NCI-H1092 (cell line): ENCODE measurements around the gene MYF6.
"Not testable (repeated sequence)": the region's sequence is repeated elsewhere in the genome, so short reads cannot be mapped to it uniquely, and the experiment has no call there.

ENCODE experiments used
- DNase-seq: peaks from one replicate; lab custom pipeline; 2025; lab: John Stamatoyannopoulos, UW

Gene MYF6

DNA sequence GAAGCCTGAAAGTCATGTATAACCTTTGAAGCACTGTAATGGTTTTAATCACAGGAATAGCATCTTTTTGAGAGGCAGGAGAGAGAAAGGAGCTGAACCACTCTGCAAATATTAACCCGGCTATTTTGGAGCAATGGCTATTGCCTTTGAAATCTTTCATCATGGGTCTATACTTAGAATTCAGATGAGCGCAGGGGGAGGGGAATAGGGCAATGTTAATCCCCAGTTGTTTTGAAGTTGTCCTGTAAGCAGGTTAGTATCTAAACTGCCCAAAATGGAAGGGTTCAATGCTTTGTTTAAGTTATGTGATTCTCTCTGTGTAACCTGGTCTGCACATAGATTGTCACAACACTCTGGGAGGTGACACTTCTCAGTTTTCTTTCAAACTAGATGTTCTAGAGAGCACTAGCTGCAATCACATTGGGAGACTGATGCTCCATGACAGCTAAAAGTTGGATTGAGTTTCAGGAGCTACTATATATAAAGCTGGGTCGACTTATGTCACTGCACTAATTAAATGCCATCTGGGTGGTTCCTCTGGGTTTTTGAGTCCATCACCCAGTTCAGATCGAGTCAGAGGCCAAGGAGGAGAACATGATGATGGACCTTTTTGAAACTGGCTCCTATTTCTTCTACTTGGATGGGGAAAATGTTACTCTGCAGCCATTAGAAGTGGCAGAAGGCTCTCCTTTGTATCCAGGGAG lies at the start of gene MYF6:
MYF6 (plus strand) TSS at position 509 of the 704 bp plus-strand sequence; CDS start at position 595, 86 bp downstream.
- no peak for DNase-seq

DNA sequence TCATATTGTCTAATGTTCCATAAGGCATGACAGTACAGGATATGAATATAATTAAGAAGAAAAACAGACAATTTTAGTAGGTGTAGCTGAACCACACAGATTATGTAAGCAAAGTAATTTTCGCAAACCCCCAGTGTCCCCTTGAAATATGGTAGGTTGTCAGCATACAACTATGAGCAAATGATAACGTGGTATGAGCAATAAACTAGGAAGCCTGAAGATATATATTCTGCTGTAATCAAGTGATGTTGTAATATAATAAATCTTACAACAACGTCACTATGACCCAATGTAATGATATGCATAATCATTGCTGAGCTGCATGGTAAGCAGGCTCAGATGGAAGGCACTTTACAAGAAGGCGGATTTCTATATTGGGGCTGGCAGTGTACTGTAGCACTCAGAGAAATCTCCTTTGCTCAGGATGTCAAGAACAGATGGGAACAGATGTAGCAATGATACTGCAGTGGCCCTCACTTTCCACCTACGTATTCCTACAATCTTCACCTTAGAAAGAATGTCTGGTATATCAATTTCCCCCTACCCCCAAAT lies 47.8 kb upstream of the MYF6 start:
- DNase-seq: no peak

DNA sequence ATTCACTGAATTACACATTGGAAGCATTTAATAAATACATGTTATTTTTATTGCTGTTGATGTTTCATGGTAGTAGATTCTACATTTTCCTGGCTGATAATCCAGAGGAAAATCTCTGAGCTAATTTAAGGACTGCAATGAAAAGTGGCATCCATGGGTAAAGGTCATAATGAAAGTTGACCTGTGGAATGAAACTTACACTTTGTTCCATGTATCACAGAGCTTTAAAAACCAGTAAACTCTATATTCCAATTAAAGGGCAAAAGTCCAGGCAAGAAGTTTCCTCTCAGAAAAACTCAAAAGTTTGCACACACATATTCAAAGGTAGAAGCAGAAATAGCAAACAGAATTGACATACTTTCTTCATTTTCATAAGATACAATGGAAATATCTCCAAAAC lies 44.8 kb upstream of the MYF6 start:
- DNase-seq: no peak

DNA sequence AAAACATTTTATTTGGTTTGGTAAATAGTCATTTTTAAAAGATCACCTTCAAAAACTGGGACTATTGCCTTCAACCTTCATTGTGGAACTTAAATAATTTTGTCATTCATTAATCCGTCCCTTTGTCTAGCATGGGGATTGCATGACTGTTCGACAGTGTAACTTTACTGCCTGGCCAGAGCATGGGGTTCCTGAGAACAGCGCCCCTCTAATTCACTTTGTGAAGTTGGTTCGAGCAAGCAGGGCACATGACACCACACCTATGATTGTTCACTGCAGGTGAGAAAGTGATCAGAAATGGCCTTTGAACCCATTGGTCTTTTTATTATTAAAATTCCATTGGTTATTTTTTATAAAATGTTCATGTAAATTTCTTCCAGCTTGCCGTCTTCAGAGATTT lies 37.2 kb upstream of the MYF6 start:
- DNase-seq: no peak

DNA sequence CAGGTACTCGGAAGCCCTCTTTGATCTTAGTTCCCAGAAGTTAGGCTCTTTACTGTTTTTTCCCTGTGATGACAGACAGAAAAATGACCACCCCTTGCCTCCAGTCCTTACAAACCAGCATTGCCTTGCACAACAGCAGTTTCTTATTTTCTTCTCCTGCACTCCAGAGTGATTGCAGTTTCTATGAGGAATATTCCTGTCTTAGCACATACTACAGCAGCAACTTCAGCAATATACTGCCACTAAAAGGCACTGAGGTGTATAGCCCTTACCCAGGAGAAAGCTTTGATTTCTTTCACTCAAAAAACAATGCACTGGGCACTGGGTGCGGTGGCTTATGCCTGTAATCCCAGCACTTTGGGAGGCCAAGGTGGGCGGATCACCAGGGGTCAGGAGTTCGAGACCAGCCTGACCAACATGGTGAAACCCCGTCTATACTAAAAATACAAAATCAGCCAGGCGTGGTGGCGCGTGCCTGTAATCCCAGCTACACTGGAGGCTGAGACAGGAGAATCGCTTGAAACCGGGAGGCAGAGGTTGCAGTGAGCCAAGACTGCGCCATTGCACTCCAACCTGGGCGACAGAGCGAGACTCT lies 31.3 kb upstream of the MYF6 start:
- not testable (repeated sequence) for DNase-seq

DNA sequence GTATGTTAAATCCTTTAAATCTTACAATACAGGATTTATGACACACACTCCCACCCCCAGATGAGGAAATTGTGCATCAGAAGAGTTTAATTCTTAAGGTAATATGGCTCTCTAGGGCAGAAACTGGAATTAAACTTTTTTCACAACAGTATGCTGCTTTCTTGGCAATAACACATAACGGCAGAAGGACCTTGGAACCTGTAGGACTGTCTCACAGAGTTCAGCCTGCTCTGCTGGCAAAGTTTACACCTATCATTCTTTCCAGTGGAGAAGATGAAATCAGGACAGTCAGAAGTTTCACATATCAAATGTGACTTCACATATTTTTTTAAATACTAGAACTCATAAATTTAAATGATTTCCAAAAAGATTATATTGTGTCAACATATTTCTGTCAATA lies 30.6 kb upstream of the MYF6 start:
- DNase-seq: no peak

DNA sequence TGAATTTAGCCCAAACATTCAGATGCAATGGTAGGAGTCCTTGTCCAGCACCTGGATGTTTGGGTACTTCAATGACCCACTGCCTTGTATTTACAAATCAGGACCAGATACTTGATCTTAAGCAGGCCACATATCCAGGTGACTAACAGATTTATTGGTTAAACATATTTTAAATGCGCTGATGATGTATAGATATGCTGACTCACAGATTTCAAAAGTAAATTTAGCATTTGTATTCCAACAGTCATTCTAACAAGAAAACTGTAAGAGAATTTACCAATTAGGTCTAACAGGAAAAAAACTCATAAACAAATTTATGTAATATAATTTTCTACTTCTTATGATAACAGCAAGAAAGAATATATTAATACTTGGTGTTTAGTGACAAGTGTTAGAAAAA lies 29.4 kb upstream of the MYF6 start:
- no peak for DNase-seq

DNA sequence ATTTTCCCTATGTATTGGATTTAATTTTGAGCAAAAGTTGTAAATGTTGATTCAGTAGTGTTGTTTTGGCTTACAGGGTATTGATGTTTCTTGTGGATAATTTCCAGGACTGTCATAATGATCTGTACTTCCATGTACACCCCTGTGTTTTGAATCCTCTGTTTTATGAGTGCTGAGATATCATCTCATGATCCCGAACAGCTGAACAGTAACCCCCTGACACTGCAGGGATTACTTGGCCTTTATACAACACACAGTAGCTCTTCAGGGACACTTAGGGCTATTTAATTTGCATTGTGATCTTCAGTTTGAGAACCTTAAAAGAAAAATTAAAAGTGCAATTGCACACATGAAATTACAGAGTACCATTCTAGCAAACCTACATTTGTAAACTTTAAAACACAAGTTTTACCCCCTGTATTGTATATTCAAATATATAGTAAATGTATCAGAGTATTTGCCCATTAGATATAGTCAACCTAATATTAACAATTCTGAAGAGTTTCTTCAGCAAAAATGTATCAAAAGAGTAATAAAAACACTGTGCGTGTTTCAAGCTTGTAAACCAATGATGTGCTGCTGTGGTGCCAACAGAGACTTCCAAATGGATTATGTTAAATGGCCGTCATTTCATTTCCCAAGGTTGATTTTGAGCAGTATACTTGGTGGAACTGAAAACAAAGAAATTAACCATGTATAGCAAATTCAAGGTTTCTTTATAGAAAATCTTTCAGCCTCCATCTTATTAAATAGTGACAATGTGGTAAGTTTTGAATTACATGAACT lies 27.9 kb upstream of the MYF6 start:
- DNase-seq: no peak

DNA sequence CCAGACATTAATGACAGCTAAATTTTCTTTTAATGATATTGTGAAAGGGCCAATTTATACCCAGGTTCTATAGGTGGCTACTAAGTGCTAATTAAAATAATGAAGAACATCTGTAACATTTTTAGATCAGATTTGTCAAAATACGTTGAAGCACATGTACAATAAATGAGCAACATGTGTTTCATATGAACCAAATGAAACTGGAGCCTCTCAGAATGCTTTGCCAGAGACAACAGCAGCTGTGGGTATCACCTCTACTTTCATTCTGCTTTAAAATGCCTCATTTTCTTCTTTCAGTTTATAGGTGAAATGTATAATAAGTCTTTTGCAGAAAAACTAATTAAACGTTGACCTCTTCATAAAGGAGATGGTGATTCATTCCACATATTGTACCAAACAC lies 26.1 kb upstream of the MYF6 start:
- no peak for DNase-seq

DNA sequence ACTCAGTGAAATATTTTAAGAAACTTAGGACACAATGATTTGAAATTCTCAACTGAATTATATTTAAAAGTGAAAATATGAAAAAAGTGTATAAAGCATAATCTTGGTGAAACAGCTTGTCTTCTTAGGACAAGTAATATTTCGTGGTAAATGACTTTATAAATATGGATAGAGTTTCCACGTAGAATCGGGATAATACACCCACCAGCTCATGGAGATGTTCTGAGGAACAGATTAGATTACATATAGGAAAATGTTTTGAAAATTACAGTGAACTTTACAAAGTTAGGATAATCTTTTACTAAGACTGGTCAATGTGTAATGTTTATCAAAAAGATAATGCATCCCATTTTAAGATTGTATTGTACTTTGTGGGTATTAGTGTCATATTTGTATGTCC lies 25.6 kb upstream of the MYF6 start:
- no peak for DNase-seq

DNA sequence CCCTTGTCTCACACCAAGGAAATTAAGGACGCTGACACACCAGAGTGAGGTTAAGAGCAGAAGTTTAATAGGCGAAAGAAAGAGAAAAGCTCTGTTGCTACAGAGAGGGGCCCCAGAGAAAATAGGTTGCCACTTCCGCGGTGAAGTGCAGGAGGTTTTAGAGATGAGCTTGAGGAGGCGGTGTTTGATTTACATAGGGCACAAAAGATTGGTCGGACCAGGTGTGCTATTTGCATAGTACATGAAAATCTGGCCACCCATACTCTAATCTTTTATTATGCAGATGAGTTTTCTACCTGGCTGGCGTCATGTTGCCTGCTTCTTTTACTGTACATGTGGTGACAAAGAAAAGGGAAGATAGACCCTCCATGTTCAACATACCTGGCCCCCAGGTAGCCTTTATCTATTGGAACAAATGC lies 23.3 kb upstream of the MYF6 start:
- no peak for DNase-seq

DNA sequence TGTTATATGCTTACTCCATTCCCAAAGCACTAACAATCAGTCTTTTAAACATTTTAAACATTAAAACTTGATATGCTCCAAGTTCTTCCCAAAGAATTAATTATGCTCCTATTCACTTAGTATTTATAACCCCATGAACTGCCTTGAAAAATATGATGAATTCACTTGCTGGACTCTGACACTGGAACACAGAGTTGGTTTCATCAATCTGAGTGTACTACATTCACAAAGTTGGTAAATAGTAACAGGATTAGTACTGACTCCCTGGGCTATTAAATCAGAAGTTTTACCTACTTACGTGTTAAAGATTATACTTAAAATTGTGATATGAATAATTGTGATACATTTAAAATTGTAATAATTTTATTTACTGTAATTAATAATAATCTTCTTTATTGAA lies 17.3 kb upstream of the MYF6 start:
- DNase-seq: no peak

DNA sequence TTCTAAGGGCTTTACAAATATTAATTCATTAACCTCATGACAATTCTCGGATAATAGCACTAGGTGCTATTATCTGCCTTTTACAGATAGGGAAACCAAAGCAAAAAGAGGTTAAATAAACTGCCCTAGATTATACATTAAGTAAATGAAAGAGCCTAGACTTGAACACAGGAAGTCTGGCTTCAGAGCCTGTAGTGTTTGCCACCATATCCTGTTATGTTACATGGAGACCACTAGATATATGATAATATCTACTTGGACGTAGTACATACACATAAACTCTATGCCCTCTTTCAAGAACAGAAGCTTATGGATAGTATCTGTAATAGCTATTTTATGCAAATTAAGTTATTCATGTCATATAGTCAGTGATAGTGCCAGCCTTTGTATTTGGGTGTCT lies 16.9 kb upstream of the MYF6 start:
- DNase-seq: no peak

DNA sequence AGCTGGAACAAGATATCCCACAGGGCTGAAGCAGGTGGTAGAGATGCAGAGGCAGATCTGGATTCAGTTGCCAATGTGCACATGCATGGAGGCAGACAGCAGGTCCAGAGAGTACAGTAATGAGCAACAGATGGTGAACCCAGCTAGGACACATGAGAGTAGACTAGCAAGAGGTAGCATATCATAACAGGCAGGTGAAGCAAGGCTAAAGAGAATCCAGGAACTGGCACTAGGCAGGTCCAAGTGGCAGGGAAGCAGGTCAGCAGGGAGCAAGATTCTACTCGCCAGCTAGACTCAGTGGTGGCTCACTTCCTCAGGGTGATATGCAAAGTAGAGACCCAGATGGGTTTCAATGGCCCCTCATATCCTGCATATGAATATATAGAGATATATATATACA lies 15.3 kb upstream of the MYF6 start:
- DNase-seq: no peak

DNA sequence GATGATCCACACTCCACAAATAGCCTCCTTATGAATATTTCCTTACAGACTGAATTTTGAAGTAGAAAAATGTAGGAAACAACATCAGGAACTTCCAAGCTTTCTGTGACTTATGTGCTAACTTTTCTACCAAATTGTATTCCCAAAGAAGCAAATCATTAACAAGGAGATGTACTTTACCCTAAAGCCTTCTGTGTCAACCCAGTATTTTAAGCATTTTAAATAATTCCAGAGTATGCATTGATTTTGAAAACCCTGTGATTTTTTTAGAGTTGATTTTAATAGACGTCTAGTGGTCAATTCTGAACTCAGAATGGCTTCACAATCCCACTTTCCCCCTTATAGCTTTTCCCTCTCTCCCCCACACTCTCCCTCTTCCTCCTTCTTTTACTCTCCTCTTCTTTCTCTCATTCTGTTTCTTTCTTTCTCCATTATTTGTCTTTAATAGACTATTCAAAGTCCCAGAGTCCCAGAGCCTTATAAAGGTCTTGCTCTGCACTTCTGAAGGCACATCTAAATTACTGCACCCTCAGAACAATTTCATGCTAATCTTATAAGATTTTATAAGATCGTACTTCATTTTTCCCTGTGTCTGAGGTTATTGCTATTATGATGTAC lies 10.1 kb upstream of the MYF6 start:
- no peak for DNase-seq

DNA sequence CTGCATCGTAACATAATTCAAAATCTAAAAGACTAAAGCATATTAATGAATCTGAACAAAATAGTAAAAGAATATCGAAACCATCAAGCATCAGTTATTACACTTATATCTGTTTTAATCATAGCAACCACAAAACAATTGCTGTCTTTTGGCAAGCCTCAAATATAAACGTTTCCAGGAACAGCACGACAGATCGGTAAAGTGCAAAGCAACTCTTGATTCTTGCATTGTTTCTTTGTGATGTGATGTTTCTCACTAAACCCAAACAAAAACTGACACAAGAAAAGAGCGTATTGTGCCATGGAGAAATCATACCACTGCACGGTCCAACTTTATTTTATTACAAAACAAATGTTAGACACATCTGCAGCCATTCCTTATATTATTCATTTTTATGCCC lies 9.2 kb upstream of the MYF6 start:
- DNase-seq: no peak

DNA sequence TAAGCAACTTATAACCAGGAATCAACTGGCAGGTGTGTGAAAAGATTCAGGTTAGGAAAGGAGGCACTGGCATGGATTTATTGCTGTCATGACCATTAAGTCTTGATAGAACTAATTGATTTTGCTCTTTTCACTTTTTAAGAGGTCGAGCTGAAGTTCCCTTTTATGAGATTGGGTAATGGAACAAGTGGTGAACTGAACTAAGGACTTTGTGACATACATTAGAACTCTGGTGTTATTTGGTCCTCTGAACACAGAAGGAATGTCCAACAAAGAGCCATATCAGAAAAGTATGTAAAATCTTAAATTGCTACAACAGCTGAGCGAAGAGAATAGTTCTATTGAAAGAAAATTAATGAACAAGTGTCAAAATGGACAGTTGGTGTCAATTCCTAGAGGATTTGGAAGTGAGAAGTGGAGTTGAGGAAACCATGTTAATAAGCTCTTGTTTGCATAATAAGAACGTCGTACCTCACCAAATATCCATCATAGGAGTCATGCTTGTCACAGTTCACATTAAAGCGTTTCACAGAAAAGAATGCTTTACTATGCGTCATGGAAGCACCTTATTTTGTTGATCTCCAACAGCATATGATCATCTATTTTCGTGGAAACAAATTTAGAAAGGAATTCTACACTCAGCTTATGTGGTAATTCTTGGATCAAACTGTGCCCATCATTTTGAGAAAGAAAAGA lies 8.4 kb upstream of the MYF6 start:
- DNase-seq: no peak

DNA sequence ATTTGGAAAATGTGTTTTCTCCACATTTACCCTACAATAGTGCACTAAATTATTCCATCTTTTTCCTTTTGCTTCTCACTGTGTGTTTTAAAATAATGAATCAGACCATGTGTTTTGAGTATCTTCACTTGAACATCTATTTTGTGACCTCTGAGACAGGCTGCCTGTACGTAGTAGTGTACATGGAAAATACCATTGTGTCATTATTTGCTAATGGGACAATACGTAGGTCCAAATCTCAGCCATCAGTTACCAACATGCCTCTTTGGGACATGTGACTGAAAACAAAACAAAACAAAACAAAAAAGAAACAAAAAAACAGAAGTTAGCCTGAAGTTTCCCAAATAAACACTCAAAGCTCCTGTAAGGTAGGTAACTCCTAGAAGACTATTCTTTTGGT lies 7.1 kb upstream of the MYF6 start:
- no peak for DNase-seq

DNA sequence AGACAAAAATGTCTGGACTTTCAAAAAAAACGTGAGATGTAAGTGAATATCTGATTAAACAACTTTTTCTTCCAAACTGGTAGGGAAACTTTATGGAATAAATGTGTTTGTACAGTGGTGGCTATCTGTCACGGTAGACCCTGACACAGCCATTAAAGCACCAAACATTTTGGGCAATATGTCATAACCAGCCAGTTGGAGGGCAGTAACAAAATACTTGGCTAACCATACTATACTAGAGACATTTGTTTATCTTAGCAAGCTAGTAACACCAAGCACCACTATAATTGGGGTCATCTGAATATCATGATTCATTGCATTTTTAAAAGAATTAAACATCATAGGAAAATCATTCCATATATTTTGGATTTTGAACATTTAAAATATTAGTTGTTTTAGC lies 6.0 kb upstream of the MYF6 start:
- DNase-seq: no peak

DNA sequence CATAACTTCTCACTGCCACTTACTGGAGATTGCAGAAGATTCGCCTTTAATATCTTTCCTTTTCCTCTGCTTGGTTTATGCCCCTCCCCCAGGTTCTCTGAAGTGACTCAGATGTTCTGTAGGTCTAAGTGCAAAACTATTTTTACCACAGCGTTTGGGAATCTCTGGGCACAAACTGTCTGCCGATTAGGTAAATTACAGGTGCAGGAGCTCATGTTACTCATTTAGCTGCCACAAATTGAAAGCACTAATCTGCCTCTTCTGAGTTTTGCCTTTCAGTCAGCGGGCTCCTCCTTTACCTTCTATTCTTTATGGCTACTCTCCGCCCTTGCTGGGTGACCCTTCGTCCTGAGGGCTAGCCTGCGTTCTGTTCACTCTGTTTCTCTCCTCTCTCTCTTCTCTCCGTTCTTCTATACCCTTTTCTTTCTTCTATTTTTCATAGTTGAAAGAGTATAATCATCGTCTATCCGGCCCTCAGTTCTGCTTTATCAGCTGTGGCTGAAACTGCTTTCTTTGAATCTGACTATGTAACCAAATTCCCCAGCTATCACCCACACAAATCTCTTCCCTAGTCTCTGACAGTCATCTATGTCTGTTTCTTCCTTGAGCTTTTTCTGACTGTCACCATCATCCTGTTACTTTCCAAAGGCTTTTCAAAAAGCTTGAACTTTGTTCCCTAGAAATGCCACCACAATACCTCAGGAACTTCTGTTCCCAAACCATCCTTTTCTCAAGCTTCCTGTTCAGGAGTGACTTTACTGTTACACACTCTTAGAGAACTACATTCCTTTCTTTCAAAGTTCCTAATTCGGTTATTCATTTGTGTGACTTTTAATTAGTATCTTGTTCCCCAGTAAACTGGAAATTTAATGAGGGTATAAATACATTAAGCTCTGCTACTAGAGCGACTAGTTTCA lies 4.3 kb upstream of the MYF6 start:
- no peak for DNase-seq

DNA sequence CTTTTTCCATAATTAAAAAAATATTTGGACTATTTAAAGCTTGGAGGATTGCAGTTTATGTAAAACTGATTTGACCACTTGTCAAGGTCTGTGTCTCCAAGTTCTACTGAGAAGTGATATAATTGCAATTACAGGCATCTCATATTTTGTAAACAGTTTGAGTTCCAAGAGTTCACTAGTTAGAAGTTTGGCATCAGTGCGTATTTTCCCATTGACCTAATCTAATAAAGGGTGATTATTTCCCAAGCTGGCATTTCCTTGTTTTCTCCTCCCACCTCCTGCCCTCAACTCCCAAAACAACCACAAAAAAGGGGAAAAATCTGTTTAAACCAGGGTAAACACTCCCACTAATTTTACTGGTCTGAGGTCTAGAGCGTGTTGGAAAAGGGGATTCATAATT lies 3.0 kb upstream of the MYF6 start:
- no peak for DNase-seq
